BJ (cell line): ENCODE data around the gene KHSRP. TPM values are rescaled to one million over a fixed set of nuclear protein-coding genes. Genes with fewer than 3 reads are reported as not detected.

Source experiments
- CTCF ChIA-PET: fragments of 350-600 bp; formaldehyde crosslinking; extraction: SDS; loops from one replicate; lab custom pipeline; 2021; ENCODE audit warnings: antibody characterized with exemption, inconsistent platforms; lab: Yijun Ruan, JAX
- POLR2A ChIA-PET: fragments of 300-600 bp; sonication (Branson Sonifier 250); formaldehyde crosslinking; extraction: SDS; loops from one replicate; lab custom pipeline; 2021; ENCODE audit warnings: antibody characterized with exemption; lab: Charles Lee
- DNase-seq: peaks from one replicate; pipeline ENCODE4 v3.0.0-alpha.2; 2011; ENCODE audit warnings: low read depth
- H3K27me3 ChIP-seq: 2 replicates; pipeline ENCODE4 v1.6.0; 2011; ENCODE audit warnings: low read length; ENCODE audit not compliant: control insufficient read depth, insufficient read depth
- H3K36me3 ChIP-seq: 2 replicates; pipeline ENCODE4 v1.5.1; 2011; ENCODE audit warnings: low read length; ENCODE audit not compliant: control insufficient read depth, insufficient read depth
- H3K4me3 ChIP-seq: 2 replicates; pipeline ENCODE4 v1.5.1; 2011; ENCODE audit warnings: low read depth, mild to moderate bottlenecking, control low read depth, low read length
- CTCF ChIP-seq: IDR thresholded peaks from 2 replicates; pipeline ENCODE4 v1.5.1; 2011; ENCODE audit warnings: low read depth, mild to moderate bottlenecking, control low read depth, inconsistent platforms, low read length, moderate library complexity; ENCODE audit not compliant: insufficient read depth
- polyA plus RNA-seq: library from polyadenylated mRNA; depleted of rRNA; stranded (reverse); fragments of >200 nt; gene quantifications from 2 replicates; pipeline ENCODE4 v1.2.3, GENCODE V29; 2011

Gene KHSRP
- polyA plus RNA-seq, 1 experiment, result 68.7 TPM

- POLR2A ChIA-PET, result interaction anchor here (0.6 kb wide), 1 partner anchor 23 kb away, joined by 3 read pairs; no protein-coding TSS in a partner anchor
- DNase-seq, result no peak
- Histone ChIP-seq H3K27me3 (no peaks in the 10 kb centered on the region), H3K4me3 (no peak overlapping the region), H3K36me3 (peaks cover 61% of the 10 kb centered on the region)
- CTCF ChIA-PET, result interaction anchor here (1.2 kb wide), 1 partner anchor 24 kb away, joined by 3 read pairs; the partner anchor contains the start of gene GTF2F1
- TF ChIP-seq CTCF, result no peak
Observed at GRCh38 chr19:6416658-6417405, 7.8 kb downstream of the KHSRP start.

GRCh38 chr19:6415591-6416190 lies 8.9 kb downstream of the KHSRP start:
- CTCF ChIA-PET, result no interaction called here
- no peaks in the 10 kb centered on the region for H3K27me3 ChIP-seq
- DNase-seq, result no peak
- H3K36me3 ChIP-seq, result peaks cover 55% of the 10 kb centered on the region
- TF ChIP-seq CTCF, result no peak
- H3K4me3 ChIP-seq, result no peak overlapping the region
- POLR2A ChIA-PET, result no interaction called here

GRCh38 chr19:6414793-6415590 lies 9.6 kb downstream of the KHSRP start:
- peaks cover 49% of the 10 kb centered on the region for H3K36me3 ChIP-seq
- CTCF ChIA-PET, result no interaction called here
- DNase-seq, result no peak

GRCh38 chr19:6413721-6414643 lies 10.6 kb downstream of the KHSRP start:
- ChIA-PET POLR2A (no interaction called here), CTCF (no interaction called here)
- no peak for DNase-seq

More at GRCh38 chr19:6414793-6415590, 9.6 kb downstream of the KHSRP start:
- no peak for TF ChIP-seq CTCF
- no peak overlapping the region for H3K4me3 ChIP-seq
- H3K27me3 ChIP-seq, result no peaks in the 10 kb centered on the region
- POLR2A ChIA-PET, result no interaction called here

More at GRCh38 chr19:6413721-6414643, 10.6 kb downstream of the KHSRP start:
- Histone ChIP-seq H3K4me3 (no peak overlapping the region), H3K27me3 (no peaks in the 10 kb centered on the region), H3K36me3 (peaks cover 40% of the 10 kb centered on the region)
- TF ChIP-seq CTCF, result no peak
